Glomerular visceral epithelial cell (primary cell): Measurements from ENCODE around the gene C1QB.
A peak's percentile ranks its signal among the peaks of the same experiment; 100 is the strongest.

Experiments used
- DNase-seq: peaks from one replicate; pipeline ENCODE4 v3.0.0-alpha.2; 2016; ENCODE audit errors: extremely low spot score

C1QB gene

DNA sequence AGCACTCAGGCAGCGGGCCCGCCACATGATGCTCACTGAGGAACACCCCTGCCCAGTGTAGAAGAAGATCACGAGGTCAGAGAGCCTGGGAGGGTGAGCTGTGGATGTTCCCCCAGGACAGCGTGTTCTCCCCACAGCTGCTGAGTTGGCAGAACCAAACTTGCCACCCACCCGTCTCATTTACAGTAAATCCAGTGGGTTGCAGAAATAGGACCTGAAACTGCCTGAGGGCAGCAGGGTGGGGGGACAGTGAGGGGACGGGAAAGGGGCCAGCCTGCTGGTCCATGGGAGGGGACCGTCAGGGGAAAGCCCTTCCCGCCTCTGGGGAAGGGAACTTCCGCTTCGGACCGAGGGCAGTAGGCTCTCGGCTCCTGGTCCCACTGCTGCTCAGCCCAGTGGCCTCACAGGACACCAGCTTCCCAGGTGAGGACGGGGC is at the start of gene C1QB:
TSS of gene C1QB (plus strand) at position 356 of the 436 bp plus-strand sequence. CDS start 6,227 bp downstream, outside the sequence.
- DNase-seq = no peak

GRCh38 chr1:22606161-22606560 is 46.9 kb upstream of the C1QB start:
- no peak for DNase-seq

GRCh38 chr1:22607154-22607553 is 45.9 kb upstream of the C1QB start:
- no peak for DNase-seq

GRCh38 chr1:22608361-22608760 is 44.7 kb upstream of the C1QB start:
- no peak for DNase-seq

GRCh38 chr1:22609291-22609690 is 43.7 kb upstream of the C1QB start:
- no peak for DNase-seq

DNA sequence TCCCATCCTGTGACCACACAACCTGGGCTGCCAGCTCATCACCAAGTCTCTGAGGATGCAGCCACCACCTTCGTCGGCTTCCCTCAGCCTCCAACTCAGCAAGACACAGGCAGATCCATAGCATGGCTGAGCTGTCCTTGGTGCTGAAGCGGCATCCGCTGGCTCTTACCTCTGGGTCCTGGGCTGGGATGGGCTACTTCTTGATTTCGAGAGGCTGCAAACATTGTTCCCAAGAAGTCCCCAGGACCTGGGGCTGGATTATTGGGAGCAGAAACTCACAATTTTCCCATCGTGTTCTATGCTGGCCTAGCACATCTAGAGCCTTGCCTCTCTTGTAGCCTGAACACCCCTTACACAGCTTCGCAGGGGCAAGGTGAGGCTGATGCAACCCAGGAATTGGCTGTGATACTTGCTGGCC is 41.5 kb upstream of the C1QB start:
- DNase-seq = peak; percentile 39

- no peak for DNase-seq
Observed at GRCh38 chr1:22612671-22613571, 40.1 kb upstream of the C1QB start.

DNA sequence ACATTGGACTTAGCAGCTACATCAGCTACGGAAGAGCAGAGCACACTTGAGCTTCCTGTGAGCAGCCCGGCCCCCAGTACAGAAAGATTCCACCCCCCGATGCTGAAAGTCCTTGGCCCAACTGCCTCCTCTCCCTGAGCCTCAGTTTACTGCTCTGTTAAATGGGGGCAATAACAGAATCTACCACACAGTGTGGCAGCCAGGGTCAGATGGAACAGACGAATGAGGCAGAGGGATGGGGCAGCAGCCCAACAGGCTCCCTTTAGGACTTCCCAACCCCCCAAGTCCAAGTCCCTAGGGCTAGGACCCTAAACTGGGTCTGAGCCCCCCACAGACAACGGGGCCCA is 39.5 kb upstream of the C1QB start:
- DNase-seq = no peak

GRCh38 chr1:22613951-22614350 is 39.1 kb upstream of the C1QB start:
- no peak for DNase-seq

DNA sequence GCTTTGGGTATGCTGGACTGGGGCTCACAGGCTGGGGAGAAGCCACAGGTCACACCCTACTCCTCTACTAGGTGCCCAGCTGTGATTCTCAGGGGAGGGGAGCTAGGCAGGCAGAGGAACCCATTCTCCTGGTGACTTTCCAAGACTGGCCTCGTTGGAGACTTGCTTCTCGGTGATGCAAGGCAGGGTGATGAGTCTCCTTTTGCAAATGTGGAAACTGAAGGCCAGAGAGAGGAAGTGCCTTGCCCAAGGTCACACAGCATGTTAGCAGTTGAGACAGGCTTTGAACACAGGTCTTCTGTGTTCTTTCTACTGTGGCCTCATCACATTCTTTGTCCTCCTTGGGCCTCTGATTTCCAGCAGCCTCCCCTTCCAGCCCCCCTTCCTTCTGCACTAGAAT is 37.1 kb upstream of the C1QB start:
- DNase-seq = no peak

DNA sequence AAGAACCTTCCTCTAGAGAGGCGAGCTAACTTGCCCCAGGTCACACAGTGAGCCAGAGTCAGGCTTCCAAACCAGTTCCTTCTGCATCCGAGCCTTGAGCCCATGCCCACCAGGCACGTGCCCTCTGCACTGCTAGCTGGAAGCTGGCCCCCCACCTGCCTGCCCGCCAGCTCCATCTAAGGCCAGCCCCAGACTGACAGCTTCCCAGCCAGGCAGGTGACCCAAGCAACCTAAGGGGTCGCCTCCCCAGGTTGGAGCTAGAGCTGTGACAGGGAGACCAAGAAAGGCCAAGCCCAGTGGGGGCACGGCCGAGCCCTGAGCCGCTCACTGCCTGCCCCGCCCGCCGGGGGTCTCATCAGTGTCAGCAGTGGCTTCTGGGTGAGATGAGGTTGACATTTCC is 36.5 kb upstream of the C1QB start:
- no peak for DNase-seq

DNA sequence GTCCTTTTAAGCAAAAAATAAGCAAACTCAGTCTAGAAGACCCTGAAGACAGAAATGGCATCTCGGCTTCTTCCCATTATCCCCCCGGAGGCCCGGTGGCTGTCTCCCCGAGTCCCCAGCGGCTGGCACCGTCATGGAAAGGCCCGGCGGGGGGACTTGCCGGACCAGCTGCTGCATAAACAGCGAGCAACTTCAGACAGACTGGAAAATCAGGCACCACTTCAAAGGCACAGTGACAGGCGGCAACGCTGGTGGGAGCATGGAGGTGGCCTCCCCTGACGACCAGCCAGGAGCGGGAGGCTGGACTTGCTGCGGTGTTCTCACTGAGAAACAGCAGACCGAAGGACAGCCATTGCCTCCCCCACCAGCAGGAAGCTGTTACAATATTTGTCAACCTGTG is 35.0 kb upstream of the C1QB start:
- no peak for DNase-seq

- no peak for DNase-seq
Observed at GRCh38 chr1:22619252-22619651, 33.8 kb upstream of the C1QB start.

DNA sequence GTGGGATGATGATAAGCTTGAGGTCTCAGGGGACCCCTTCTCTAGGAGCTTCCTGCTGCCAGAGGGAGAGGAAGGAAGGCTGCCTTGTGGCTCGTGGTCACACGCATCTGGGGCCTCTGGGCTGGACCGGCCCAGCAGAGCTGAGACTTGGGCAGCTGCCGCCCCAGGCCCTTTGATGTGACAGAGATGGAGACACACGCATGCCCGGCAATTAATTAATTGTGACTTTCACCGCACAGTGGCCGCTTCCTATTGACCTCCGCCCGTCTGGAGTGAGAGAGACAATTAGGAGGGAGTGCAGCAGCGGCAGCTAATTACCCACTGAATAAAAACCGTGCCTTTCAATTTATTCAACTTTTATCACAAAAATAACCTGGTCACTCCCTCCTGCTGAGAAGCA is 33.2 kb upstream of the C1QB start:
- DNase-seq = no peak

DNA sequence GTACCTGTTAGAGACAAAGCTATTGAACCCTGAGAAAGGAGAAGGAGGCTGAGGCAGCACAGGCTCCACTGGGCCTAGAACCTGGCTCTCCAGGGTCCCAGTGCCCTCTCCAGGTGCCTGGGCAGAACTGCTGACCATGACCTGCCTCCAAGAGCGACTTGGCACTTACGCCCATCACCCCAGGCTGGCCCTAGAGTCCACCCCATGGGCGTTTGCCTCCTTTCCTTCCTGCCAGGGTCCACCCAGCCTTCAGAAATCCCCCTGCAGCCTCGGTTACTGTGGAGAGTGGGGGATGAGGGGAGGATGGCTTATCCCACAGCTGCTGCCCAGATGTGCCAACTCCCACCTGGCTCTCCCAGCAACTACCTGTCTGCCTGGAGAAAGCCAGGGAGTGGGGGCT is 31.3 kb upstream of the C1QB start:
- no peak for DNase-seq

- no peak for DNase-seq
Observed at GRCh38 chr1:22625262-22625925, 27.6 kb upstream of the C1QB start.

DNA sequence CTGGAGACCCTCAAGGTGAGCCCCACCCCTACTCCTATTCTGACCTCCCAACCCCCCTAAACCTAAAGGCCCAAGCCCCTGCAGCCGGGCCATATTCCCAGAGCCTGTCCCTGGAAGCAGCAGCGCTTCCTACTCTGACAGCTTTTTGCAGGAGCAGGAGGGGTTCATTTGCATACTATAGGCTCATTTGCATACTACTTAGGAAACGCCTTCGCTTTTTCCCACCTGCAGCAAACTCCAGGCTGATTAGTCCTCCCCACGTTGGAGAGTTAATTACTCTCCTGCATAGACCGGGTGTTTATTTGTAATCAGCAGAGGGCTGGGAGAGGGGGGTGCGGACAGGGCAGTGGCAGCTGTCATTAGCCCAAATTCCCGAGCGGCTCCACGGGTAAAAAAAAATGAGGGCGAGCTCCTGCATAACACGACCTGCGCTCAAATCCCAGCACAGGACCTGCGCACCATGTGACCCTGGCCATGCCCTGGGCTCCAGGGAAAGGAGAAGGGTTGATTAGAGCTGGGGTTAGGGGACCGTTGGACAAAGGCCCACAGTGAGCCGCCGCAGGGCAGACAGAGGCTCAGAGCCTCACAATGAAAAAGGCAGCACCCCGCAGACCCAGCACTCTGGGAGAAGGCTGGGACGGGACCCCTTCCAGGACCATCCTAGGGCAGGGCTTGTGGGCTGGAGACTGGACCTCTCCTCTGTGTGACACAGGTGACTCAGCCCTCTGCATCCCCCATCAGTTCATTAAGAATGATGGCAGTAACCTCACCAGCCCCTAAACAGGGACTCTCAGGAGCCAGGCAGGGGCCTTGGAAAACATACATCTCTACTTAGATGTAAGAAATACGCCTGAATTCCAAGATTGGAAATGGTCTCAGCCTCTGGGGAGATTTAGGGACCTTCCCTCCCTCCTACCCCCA is 26.5 kb upstream of the C1QB start:
- DNase-seq = no peak

- no peak for DNase-seq
Observed at GRCh38 chr1:22627331-22627730, 25.7 kb upstream of the C1QB start.

- no peak for DNase-seq
Observed at GRCh38 chr1:22628698-22629444, 24.2 kb upstream of the C1QB start.

DNA sequence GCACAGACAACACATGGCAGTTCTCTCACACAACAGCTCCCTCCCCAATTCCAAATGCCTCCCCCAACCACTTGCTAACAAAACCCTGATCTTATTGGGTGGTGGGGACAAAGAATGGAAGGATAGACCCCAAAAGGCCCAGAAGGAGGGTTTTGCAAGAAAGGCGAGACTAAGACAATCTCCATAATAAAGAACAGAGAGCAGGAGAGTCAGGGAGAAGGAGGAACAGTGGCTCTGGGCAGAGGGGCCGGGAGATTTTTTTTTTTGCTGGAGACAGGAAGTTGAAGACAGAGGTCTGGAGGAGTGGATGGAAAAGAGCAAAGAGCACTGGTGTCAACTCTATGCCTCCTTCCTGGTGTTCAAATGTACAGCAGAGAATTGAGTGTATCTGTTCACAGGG is 23.1 kb upstream of the C1QB start:
- DNase-seq = no peak

- no peak for DNase-seq
Observed at GRCh38 chr1:22633697-22634463, 19.2 kb upstream of the C1QB start.
